HG03139 (cell line): ENCODE results near the gene AHNAK.

Source experiments
- ATAC-seq: cut with Tn5 transposase; IDR thresholded peaks from one replicate; pipeline ENCODE4 v1.9.1; 2021; ENCODE audit not compliant: unreplicated experiment

The AHNAK gene

DNA sequence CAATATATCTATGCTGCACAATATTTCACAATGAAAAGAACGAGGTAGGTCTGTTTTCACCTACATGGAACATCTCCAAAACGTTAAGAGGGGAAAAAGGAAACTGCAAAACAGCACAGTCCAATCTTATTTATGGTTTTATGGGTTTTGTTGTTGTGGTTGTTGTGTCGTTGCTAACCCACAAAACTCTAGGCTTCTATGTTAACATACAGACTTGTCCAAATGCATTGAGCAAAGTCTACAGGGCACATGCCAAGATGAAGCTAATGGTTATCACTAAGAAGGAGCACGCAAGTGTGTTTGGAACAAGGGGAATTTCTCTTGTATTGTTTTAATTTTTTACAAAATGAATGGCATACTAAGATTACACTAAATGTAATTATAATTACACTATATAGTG lies 48.6 kb downstream of the AHNAK start:
- ATAC-seq = no peak

DNA sequence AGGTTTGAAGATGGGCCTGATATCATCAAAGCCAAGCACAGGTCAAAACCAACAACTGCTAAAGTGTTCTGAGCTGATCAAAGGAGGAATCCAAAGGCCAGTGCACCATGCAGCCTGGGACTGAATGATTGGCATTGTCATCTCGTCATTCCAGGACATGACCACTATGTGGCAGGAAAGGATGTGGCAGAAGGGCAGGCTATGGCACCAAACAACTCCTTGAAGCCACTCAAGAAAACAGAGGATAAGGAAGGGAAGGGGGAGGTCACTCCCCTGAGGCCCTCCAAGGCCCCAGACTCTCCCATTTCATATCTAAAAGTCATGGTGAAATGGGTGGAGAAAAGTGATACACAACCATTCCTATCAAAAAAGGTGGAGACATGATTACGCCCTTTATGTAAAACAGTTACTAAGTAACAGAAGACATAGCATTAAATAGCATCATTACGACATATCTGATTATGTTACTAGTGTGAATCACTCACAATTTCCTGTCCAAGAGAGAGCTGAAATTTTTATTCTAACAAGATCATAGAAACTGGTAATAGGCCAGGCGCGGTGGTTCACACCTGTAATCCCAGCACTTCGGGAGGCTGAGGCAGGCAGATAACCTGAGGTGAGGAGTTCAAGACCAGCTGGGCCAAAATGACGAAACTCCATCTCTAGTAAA lies 49.3 kb downstream of the AHNAK start:
- no peak for ATAC-seq

DNA sequence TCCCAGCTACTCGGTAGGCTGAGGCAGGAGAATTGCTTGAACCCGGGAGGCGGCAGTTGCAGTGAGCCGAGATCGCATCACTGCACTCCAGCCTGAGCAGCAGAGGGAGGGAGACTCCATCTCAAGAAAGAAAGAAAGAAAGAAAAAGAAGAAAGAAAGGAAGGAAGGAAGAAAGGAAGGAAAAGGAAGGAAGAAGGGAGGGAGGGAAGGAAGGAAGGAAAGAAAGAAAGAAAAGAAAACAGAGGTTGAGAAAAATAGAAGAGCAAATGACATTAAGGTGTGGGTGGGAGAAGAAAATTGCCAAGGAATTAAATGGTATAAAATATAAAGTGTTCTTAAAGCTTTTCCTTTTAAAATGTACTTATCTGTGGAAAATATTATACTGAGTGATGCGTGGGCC lies 49.9 kb downstream of the AHNAK start:
- no peak for ATAC-seq

DNA sequence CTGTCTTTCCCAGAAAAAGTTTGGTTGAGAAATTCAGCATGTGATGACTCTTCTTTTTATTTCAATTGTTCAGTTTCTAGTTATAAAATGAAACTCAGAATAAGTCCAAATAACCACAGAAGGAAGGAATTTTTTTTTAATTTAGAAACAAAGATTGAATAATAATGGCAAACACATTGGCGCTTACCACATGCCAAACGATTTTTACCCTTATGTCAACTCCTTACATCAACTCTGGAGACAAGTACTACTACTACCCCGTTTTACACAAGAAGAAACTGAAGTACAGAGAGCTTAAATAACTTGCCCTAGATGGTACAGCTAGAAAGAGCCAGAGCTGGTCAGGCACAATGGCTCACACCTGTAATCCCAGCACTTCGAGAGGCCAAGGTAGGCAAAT lies 52.4 kb downstream of the AHNAK start:
- ATAC-seq = no peak

DNA sequence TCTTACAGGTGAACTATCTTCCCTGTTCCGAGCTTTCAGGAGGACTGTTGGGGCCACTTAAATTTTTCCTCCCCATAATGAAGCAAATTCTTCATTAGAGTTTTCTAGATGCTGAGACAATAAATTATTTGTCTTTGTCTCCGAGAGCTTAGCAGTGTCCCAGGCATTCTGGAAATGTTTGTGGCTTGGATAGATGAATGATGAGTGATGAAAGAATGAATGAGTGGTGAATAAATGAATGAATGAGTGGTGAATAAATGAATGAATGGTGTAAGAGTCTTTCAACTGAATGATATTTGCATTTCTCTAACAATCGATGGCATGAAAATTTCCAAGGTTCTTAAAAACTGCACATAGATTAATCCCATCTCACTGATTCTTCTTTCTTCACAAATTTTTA lies 52.8 kb downstream of the AHNAK start:
- no peak for ATAC-seq

DNA sequence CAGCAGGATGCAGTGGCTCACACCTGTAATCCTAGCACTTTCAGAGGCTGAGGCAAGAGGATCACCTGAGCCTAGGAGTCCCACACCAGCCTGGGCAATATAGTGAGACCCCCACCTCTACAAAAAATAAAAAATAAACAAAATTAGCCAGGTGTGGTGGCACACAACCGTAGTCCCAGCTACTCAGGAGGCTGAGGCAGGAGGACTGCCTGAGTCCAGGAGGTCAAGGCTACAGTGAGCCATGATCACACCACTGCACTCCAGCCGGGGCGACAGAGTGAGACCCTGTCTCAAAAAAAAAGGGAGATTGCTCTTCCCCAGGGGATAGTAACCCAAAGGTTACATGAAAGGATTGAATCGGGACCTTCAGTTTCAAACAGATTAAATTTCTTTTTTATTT lies 54.0 kb downstream of the AHNAK start:
- no peak for ATAC-seq

DNA sequence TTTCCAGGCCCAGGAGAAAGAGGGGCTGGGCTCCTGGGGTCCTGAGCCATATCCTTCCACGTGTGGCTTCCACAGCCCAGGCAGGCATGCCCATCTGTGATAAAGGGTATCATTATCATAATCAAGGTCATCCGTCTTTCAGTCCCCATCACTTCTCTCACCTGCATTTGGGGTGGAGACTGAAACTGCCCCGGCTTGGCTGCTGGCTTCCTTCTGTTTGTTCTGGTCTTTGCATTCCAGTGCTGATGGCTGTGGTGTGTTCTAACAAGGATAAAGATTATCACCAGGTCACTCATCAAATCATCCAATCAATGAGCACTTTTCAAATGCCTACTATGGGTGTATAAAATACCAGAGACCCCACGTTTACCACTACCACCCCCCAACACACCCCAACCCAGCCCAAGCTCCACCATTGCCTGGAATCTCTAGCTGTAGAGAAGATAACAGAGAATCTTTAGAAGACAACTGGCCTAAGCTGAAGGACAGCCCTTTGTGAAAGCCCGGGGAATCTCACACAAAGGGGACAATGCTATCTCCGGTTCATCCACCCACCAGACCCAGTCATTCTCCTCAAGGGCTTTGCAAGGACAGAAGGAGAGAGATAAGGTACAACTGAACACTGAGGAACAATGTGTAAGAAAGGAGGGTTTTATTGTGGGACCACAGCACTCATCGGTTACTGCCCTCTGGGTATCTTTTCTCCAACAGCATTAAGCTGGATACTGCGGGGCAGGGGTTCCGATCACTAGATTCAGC lies 54.9 kb downstream of the AHNAK start:
- ATAC-seq = no peak

DNA sequence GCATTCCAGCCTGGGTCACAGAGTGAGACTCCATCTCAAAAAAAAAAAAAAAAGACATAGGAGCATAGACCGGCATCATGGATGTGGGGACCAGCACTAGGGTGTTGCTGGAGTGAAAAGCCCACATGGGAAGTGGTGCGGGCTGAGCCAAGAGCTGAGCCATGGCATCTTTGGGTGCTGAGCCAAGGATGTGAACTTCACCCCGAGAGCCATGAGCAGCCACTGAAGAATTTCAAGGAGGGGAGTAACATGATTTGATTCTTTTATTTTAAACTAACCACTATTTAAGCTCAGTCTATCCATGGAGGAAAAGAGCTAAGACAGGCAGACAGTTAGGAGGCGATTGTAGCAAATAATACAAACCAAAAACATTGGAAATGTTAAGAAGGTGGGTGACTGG lies 57.4 kb downstream of the AHNAK start:
- ATAC-seq = no peak

DNA sequence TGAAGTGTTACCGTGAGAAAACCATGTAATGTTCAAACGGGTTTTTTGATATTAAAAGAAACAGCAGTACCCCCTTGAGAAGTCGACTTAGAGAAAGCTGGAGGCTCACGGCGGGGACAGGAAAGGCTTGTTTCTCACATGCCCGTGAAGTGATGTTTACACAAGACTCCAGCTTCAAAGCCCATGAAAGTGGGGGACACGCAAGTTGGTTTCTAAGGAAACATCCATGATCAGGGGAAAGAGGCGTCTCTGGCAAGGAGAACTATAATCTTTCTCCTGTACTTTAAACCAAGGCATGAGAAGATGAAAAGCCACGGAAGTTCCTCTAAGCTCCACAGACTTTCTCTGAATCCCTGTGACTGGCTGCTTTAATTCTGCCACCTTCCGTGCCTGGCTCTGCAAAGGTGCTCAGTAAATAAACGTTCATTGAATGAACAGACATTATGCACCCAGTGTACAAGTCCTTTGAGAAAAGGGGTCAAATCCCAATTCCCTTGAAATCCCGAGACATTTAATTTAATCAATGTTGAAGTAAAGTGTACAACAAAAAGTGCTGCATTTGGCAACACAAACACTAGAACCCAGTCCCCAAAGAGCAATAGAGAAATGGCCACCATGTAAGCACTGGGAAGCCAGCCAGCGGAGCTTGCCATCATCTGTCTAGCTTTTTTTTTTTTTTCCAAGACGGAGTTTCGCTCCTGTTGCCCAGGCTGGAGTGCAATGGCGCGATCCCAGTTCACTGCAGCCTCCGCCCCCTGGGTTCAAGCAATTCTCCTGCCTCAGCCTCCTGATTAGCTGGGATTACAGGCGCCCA lies 58.7 kb downstream of the AHNAK start:
- ATAC-seq = no peak

DNA sequence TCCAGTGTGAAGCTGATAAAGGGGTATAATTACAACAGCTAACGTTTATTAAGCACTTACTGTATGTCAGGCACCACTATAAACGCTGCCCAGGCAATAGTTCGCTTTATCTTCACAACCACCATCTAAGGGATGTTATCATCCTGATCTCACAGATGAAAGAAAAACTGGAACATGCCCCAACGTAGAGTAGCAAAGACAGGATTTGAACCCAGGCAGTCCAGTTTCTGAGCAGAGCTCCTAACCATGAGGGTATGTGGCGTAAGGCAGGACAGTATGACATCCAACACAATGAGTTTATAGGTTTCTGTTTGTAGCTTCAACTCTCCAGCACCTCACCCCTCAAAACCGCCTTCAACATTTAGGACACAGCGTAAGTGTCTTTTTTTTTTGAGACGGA lies 59.5 kb downstream of the AHNAK start:
- ATAC-seq = no peak

DNA sequence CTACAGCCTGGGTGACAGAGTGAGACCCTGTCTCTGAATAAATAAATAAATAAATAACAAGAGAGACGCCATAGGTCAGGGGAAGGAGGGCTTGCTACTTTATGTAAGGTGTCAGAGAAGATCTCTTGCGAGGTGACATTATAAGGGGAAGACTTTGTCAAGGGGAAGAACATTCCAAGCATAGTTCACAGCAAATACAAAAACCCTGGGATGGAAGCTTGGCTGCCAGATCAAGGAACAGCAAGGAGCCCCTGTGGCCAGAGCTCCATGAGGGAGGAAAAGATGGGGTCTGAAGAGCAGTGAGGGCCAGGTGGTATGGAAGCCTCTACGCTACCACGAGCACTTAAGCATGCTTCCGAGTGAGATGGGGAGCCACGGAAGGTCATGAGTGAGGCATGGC lies 62.3 kb downstream of the AHNAK start:
- no peak for ATAC-seq

DNA sequence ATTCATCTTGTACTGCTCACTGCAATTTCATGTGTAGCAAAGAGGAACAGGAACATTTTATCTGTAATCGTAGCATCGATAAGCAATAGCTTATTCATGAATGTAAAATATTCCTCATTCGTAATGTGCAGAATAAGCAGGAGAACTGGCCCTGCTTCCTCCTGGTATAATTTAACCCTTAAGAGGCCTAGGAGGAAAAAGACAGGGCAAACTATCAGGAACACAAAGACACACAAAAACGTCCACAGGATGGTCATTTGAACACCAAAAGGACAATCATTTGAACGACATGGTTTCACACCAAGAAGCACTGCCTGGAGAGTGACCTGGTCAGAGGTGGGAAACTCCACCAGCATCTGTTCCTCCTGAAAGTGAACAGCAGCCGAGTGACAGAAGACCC lies 63.9 kb downstream of the AHNAK start:
- no peak for ATAC-seq

DNA sequence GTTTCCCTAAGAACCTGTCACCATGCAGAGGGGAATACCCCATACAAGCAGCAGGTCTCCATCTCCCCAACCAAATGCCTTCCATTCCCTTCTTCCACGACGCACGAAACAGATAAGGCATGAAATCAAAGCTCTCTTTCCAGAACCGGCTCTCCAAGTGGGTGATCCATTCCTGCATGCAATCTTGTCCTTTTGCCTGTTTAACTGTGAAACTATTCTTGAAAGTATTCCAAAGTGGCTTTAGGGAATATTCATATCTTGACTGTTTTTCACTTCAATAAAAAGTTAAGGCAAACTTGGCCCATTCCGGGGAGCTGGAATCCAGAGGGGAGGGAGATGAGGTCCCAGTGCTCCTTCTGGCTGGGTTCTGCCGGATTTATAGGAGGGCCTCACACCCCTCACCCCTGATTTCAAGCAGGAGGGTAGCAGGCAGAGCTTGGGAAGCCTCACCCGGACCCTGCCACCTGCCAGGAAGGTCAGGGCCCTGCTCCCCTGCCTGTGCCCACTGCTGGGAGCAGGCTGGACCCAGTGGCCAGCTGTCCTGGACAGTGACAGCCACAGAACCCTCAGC lies 66.9 kb downstream of the AHNAK start:
- no peak for ATAC-seq

DNA sequence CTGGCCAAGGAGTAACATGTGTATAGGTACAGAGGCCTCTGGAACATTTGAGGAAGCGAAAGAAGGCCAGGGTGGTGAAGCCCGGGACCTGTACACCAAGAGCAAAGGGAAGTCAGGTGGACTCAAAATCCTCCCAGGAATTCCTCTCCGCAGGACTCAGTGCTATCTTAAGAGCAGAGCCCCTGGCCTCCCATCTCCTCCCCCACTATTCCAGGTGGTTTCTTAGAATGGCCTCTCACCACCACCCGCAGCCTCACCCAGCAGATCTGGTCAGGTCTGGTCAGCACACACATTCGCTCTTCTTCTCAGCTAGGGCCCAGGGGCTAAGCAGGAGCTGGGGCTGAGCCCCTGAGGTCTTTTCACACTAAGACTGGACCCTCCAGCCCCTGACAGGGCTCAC lies 68.7 kb downstream of the AHNAK start:
- ATAC-seq = no peak

DNA sequence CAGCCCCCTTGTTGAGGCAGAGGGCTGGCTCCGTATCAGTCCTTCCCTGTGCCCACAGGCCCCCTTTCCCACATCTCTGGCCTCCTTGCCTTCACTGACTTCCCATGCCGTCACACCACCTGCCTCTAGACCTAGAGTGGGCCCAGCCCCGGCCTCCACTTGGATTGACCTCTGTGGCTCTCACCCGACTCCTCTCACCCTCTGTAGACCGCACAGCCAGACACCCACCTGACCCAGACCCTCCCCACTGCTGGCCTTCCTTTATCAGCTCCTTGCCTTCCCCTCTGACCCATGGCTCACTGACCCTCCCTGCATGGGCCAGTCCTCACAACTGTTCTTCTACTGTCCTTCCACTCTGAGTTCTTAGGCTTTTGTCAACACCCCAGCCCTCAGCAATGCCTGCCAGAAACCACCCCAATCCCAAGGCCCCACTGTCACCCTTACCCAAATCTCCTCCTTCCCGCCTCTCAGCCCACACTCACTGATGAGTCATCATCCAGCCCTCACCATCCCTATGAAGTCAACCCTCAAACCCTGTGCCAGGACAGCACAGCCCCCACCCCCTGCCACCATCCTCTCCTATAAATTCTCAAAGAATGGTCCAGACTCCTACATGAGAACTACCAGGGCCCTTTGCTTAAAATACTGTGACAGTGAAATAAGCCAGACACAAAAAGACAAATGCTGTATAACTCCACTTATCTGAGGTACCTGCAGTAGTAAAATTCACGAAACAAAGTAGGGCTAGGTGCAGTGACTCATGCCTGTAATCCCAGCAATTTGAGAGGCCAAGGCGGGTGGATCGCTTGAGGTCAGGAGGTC lies 74.3 kb downstream of the AHNAK start:
- no peak for ATAC-seq

DNA sequence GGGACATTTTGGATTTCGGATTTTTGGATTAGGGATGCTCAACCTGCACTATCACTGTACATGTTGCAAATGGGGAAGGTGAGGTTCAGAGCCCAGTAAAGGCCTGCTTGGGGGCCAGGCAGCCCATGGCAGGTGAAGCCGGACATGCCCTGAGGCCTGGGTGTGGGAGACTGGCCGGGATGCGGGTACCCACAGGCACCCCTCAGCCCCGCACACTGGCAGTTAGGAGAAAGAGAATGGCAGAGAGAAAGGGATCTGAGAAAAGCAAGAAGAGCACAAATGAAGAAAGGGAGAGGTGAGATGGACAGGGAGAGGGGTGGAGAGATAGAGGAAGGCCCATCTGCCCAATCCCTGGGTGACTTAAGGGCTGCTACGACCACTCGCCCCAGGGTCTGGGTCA lies 75.0 kb downstream of the AHNAK start:
- no peak for ATAC-seq

DNA sequence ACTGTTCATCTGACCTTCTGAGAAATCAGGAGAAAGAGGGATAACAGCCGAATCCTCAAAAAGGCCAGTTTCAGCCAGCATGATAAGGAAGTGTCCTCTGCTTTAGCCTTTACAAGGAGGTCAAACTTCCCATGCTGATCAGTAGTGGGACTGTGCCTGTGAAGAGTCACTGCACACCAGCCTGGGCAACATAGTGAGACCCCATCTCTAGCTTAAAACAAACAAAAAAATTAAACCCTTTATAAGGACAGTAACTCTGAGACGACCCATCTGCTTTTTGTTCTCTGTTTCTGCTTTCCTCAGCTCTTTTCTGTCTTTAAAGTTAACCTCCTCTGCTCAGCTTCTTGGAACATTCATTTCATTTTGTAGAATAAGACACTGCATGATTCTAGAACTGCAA lies 78.0 kb downstream of the AHNAK start:
- ATAC-seq = no peak

DNA sequence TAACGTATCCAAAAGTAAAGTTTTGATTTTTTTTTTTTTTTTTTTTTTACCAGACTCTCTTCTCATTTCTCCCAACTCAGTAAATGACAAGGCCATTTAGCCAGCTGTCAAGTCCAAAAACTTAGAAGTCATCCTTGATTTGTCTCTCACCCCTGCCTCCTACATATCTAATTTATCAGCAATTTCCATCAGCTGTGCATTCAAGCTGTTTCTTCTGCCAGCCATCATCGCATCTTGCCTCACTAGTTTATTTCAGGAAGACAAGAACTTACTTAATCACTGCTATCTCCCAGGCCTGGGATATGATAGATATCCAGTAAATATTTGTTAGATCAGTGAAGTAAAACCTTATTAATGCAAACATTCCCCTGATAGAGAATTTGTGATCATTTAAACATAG lies 80.2 kb downstream of the AHNAK start:
- no peak for ATAC-seq

DNA sequence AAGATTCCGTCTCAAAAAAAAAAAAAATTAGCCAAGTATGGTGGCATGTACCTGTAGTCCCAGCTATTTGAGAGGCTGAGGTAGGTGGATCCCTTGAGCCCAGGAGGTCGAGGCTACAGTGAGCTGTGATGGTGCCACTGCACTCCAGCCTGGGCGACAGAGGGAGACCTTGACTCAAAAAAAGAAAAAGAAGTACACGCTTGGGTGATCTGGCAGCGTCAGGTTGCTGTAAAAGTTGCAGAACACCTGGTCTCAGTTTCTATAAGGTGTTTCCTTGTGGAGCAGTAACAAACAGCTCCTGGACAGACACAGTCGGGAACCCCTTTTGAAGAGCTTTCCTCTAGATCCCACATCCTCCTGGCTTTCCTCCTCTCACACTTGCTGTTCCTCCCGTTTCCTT lies 82.0 kb downstream of the AHNAK start:
- ATAC-seq = no peak

DNA sequence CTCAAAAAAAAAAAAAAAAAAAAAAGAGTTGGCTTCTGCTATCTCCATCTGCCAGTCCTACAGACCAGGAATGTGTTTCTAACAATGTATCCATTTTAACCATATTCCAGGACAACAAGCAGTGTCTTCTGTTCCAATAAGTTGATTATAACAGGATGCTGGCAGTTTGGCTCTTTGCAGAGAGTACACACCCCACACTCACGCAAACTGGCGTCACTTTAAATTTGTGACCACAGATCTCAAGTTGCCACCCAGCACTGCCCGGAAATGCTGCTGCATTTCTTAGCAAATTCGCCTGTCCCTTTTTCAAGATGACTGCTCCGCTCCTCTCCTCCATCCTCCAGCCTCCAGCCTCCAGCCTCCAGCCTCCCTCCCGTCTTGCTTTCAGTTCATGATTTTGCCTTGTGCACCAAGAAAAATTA lies 83.5 kb downstream of the AHNAK start:
- no peak for ATAC-seq

DNA sequence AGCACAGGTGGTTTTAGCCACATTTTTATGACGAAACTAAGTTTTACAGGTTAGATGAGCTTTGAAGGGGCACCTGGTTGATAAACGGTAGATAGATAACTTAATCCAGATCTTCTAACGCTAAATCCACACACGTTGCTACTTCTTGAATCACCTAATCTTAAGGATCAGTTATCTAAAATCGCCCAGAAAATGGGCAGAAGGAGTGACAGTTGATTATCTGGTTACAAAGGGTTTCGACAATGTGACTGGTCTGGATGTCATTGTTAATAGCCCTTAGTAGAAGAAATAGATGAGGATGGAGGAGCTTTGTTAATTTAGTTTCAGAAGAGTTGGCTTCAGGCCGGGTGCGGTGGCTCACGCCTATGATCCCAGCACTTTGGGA lies 84.1 kb downstream of the AHNAK start:
- ATAC-seq = no peak
